ENCODE results near the gene PLPPR5. TPM values are rescaled to one million over a fixed set of nuclear protein-coding genes. Genes with fewer than 3 reads are reported as not detected.
"Not testable (repeated sequence)": the region's sequence is repeated elsewhere in the genome, so short reads cannot be mapped to it uniquely, and the experiment has no call there.

The PLPPR5 gene
- polyA plus RNA-seq, 2 of the 4 experiments (the other 2 are of a cell fraction), result not detected

DNA sequence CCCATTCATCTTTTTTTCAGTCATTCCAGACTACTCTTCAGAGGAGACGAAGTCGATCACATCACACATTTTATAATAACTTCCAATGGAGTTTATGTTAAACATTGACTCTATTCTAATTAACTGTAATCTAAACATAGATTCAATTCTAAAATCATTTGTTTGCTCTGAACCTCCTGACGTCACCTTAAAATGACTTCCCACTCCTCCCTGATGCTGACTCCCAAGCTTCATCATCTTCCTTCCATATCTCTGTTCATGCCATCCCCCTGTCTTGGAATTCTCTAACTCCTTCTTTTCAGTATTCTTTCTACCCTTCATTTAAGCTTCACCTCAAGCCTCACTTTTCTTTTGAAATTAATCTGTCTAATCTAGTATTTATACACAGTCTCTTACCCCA lies 45.1 kb upstream of the PLPPR5 start:
- ChIA-PET POLR2A (no interaction called here), CTCF (no interaction called here)
- Histone ChIP-seq H3K9me3 (no peaks in the 10 kb centered on the region), H3K4me3 (no peak overlapping the region), H3K4me1 (no peaks in the 10 kb centered on the region), H3K27ac (no peak overlapping the region), H3K4me2 (no peak overlapping the region)
- ATAC-seq (no peak), DNase-seq (ENCODE audit: low read depth in 1 of 2, low spot score in 1 of 2) (no peak), FAIRE-seq (no peak)
- no peak for TF ChIP-seq HOXA7 (CRISPR knock-in tag; IDR thresholded peaks at IDR 0.05)
- TF ChIP-seq KDM1A (IDR thresholded peaks at IDR 0.05; ENCODE audit: low read depth), result no peak
- no peak for TF ChIP-seq JUNB (IDR thresholded peaks at IDR 0.05)
- no peak for TF ChIP-seq EHMT2 (IDR thresholded peaks at IDR 0.05; ENCODE audit: low read depth)
- no peak for TF ChIP-seq MAZ (IDR thresholded peaks at IDR 0.05; ENCODE audit: borderline replicate concordance, low read depth, low read length)
- TF ChIP-seq, protein P1, sequence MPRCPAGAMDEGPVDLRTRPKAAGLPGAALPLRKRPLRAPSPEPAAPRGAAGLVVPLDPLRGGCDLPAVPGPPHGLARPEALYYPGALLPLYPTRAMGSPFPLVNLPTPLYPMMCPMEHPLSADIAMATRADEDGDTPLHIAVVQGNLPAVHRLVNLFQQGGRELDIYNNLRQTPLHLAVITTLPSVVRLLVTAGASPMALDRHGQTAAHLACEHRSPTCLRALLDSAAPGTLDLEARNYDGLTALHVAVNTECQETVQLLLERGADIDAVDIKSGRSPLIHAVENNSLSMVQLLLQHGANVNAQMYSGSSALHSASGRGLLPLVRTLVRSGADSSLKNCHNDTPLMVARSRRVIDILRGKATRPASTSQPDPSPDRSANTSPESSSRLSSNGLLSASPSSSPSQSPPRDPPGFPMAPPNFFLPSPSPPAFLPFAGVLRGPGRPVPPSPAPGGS (IDR thresholded peaks at IDR 0.05), result no peak
- TF ChIP-seq ESRRA (IDR thresholded peaks at IDR 0.05; ENCODE audit: borderline replicate concordance, low read length), result no peak
- WGBS (ENCODE audit: missing lambda C conversion rate), result 7% methylated on average over 3 of the region's 3 CpGs

GRCh38 chr1:99036746-99037145 lies 32.1 kb upstream of the PLPPR5 start:
- ATAC-seq; H3K4me1 ChIP-seq; CTCF ChIA-PET; DNase-seq (ENCODE audit: low read depth in 1 of 2, low spot score in 1 of 2); FAIRE-seq; H3K4me3 ChIP-seq; POLR2A ChIA-PET; H3K4me2 ChIP-seq; H3K27ac ChIP-seq; H3K9me3 ChIP-seq: not testable (repeated sequence)
- TF ChIP-seq ZFP36 (IDR thresholded peaks at IDR 0.05; ENCODE audit: borderline replicate concordance, partially characterized antibody), result peak; percentile 21
- 0% methylated on average over 2 of the region's 5 CpGs for WGBS (ENCODE audit: missing lambda C conversion rate)

- no peak for ATAC-seq
- no peak for DNase-seq (ENCODE audit: low read depth in 1 of 2, low spot score in 1 of 2)
- Histone ChIP-seq H3K9me3 (no peaks in the 10 kb centered on the region), H3K27ac (no peak overlapping the region), H3K4me1 (no peaks in the 10 kb centered on the region), H3K4me3 (no peak overlapping the region), H3K4me2 (no peak overlapping the region)
- CTCF ChIA-PET, result no interaction called here
- FAIRE-seq, result no peak
- no peak for TF ChIP-seq RNF2 (IDR thresholded peaks at IDR 0.05; ENCODE audit: borderline replicate concordance, low read depth)
- no peak for TF ChIP-seq NFE2L2 (conservative IDR thresholded peaks at IDR 0.05; ENCODE audit: low read length)
- TF ChIP-seq, protein P2, sequence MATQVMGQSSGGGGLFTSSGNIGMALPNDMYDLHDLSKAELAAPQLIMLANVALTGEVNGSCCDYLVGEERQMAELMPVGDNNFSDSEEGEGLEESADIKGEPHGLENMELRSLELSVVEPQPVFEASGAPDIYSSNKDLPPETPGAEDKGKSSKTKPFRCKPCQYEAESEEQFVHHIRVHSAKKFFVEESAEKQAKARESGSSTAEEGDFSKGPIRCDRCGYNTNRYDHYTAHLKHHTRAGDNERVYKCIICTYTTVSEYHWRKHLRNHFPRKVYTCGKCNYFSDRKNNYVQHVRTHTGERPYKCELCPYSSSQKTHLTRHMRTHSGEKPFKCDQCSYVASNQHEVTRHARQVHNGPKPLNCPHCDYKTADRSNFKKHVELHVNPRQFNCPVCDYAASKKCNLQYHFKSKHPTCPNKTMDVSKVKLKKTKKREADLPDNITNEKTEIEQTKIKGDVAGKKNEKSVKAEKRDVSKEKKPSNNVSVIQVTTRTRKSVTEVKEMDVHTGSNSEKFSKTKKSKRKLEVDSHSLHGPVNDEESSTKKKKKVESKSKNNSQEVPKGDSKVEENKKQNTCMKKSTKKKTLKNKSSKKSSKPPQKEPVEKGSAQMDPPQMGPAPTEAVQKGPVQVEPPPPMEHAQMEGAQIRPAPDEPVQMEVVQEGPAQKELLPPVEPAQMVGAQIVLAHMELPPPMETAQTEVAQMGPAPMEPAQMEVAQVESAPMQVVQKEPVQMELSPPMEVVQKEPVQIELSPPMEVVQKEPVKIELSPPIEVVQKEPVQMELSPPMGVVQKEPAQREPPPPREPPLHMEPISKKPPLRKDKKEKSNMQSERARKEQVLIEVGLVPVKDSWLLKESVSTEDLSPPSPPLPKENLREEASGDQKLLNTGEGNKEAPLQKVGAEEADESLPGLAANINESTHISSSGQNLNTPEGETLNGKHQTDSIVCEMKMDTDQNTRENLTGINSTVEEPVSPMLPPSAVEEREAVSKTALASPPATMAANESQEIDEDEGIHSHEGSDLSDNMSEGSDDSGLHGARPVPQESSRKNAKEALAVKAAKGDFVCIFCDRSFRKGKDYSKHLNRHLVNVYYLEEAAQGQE (IDR thresholded peaks at IDR 0.05), result no peak
- TF ChIP-seq MAX (IDR thresholded peaks at IDR 0.05), result no peak
- POLR2A ChIA-PET, result no interaction called here
- WGBS (ENCODE audit: missing lambda C conversion rate), result 3% methylated on average over 3 of the region's 3 CpGs
Measured at GRCh38 chr1:99018313-99018712, 13.7 kb upstream of the PLPPR5 start.

GRCh38 chr1:99017655-99018054 lies 13.0 kb upstream of the PLPPR5 start:
- ChIA-PET POLR2A (no interaction called here), CTCF (no interaction called here)
- no peak for DNase-seq (ENCODE audit: low read depth in 1 of 2, low spot score in 1 of 2)
- H3K4me2 ChIP-seq, result no peak overlapping the region
- 1% methylated on average over 2 of the region's 2 CpGs for WGBS (ENCODE audit: missing lambda C conversion rate)
- no peak for ATAC-seq
- H3K4me1 ChIP-seq, result no peaks in the 10 kb centered on the region
- no peak for TF ChIP-seq POLR2AphosphoS2 (conservative IDR thresholded peaks at IDR 0.05; ENCODE audit: low read length)
- TF ChIP-seq JUN (IDR thresholded peaks at IDR 0.05), result no peak
- no peak for TF ChIP-seq RFX5 (IDR thresholded peaks at IDR 0.05)
- TF ChIP-seq CBX8 (IDR thresholded peaks at IDR 0.05), result no peak
- TF ChIP-seq HOXB13 (CRISPR knock-in tag; IDR thresholded peaks at IDR 0.05; ENCODE audit: low read depth), result no peak
- no peak for TF ChIP-seq SMC3 (IDR thresholded peaks at IDR 0.05)
- no peak for TF ChIP-seq HOXB5 (CRISPR knock-in tag; IDR thresholded peaks at IDR 0.05)
- no peak for TF ChIP-seq FOSB (CRISPR knock-in tag; IDR thresholded peaks at IDR 0.05)
- no peak for TF ChIP-seq GATA3 (IDR thresholded peaks at IDR 0.05; ENCODE audit: borderline replicate concordance)
- no peak for TF ChIP-seq TFCP2L1 (CRISPR knock-in tag; IDR thresholded peaks at IDR 0.05)
- no peak for TF ChIP-seq CHD4 (IDR thresholded peaks at IDR 0.05; ENCODE audit: borderline replicate concordance)
- TF ChIP-seq HES2 (IDR thresholded peaks at IDR 0.05), result no peak
- TF ChIP-seq ZFP36 (IDR thresholded peaks at IDR 0.05; ENCODE audit: borderline replicate concordance, partially characterized antibody), result no peak
- no peak for TF ChIP-seq ZSCAN20 (CRISPR knock-in tag; IDR thresholded peaks at IDR 0.05)
- TF ChIP-seq MAX (IDR thresholded peaks at IDR 0.05), result no peak
- TF ChIP-seq NFE2L2 (conservative IDR thresholded peaks at IDR 0.05; ENCODE audit: low read length), result no peak
- TF ChIP-seq SREBF2 (IDR thresholded peaks at IDR 0.05), result no peak
- no peak for FAIRE-seq
- no peak overlapping the region for H3K27ac ChIP-seq
- no peaks in the 10 kb centered on the region for H3K9me3 ChIP-seq
- no peak overlapping the region for H3K4me3 ChIP-seq

Data from A549 (cell line).